Sigmoid colon (tissue), 7 donors: ENCODE measurements around the gene PGLYRP1. TPM values are rescaled to one million over a fixed set of nuclear protein-coding genes. Genes with fewer than 3 reads are reported as not detected.

Experiments
- DNase-seq: peaks from one replicate; pipeline ENCODE4 v3.0.0-alpha.2; 2019
- H3K27ac ChIP-seq, 4 donors: fragments of 200-600 bp; sonication (generic); one replicate each; pipeline ENCODE4 v1.5.1; 2016 to 2019; ENCODE audit warnings: mild to moderate bottlenecking in 1 of 4
- H3K27me3 ChIP-seq, 3 donors: fragments of 200-600 bp; sonication (generic); one replicate each; pipeline ENCODE4 v1.5.1; 2019; ENCODE audit warnings: mild to moderate bottlenecking in 1 of 3
- H3K36me3 ChIP-seq, 4 donors: fragments of 200-600 bp; sonication (generic); one replicate each; pipeline ENCODE4 v1.5.1; 2016 to 2019
- H3K4me1 ChIP-seq, 4 donors: fragments of 200-600 bp; sonication (generic); one replicate each; pipeline ENCODE4 v1.5.1; 2017 to 2019
- H3K4me3 ChIP-seq, 4 donors: fragments of 200-600 bp; sonication (generic); one replicate each; pipeline ENCODE4 v1.5.1; 2017 to 2019; ENCODE audit warnings: mild to moderate bottlenecking in 2 of 4, moderate library complexity in 1 of 4
- H3K9me3 ChIP-seq, 4 donors: fragments of 200-600 bp in 3 of 4; sonication (generic) in 3 of 4; one replicate each; pipeline versions ENCODE4 v1.5.1 to v1.6.1; 2013 to 2019
- CTCF ChIP-seq, 4 experiments: fragments of 450-650 bp in 3 of 4; fragments of 200-600 bp in 1 of 4; IDR thresholded peaks; one replicate each; pipeline ENCODE4 v1.5.1; 2016 to 2019; ENCODE audit warnings: antibody characterized with exemption in 4 of 4, mild to moderate bottlenecking in 3 of 4, moderate library complexity in 2 of 4
- EP300 ChIP-seq, 4 donors: sonication (generic); formaldehyde crosslinking; IDR thresholded peaks; one replicate each; pipeline ENCODE4 v1.6.1; 2017; ENCODE audit warnings: antibody characterized with exemption in 4 of 4
- POLR2A ChIP-seq, 2 donors: fragments of 450-650 bp; IDR thresholded peaks; one replicate each; pipeline ENCODE4 v1.6.1; 2016; ENCODE audit warnings: antibody characterized with exemption in 2 of 2, mild to moderate bottlenecking in 2 of 2, moderate library complexity in 2 of 2
- POLR2AphosphoS5 ChIP-seq, 4 donors: sonication (generic); formaldehyde crosslinking; IDR thresholded peaks; one replicate each; pipeline ENCODE4 v1.6.1; 2017; ENCODE audit warnings: antibody characterized with exemption in 4 of 4
- WGBS, 2 donors: extraction: QIAGEN DNeasy Blood & Tissue Kit; methylation state at CpG; one replicate each; pipeline ENCODE4 v1.1.7; 2013; 5-methylcytosine and 5-hydroxymethylcytosine counted together
- intact Hi-C: fragments of 100-400 bp; cut with DNase I; formaldehyde crosslinking; loops from one replicate; pipeline ENCODE4 v1.15.1; 2023
- polyA plus RNA-seq, 3 donors: library from polyadenylated mRNA; stranded (reverse); fragments of 200-250 nt; gene quantifications; one replicate each; pipeline ENCODE4 v1.2.3, GENCODE V29; 2013
- total RNA-seq, 4 donors: library from RNA; depleted of rRNA; stranded (reverse); fragments of >200 nt; gene quantifications; one replicate each; pipeline ENCODE4 v1.1.0, GENCODE V29; 2016
- donor health status: healthy with polysubstance abuse.
- donor health status: Bipolar disorder and iron deficiency.
- donor health status: healthy.

Gene PGLYRP1
- total and polyA plus RNA-seq, 7 donors, result 0.12 TPM; not detected in 6

- TF ChIP-seq POLR2AphosphoS5 (IDR thresholded peaks at IDR 0.05) (no peak), EP300 (IDR thresholded peaks at IDR 0.05) (no peak), POLR2A (IDR thresholded peaks at IDR 0.05) (no peak), CTCF (IDR thresholded peaks at IDR 0.05) (no peak)
- intact Hi-C loops, result no loop called here
- no peak for DNase-seq
Observed at GRCh38 chr19:46025835-46026234, 3.0 kb upstream of the PGLYRP1 start.

GRCh38 chr19:46023311-46023779, 492 bp upstream of the PGLYRP1 start:
- H3K27ac ChIP-seq, result no peak overlapping the region
- no peak overlapping the region for H3K4me3 ChIP-seq
- intact Hi-C loops, result no loop called here
- H3K4me1 ChIP-seq, result no peaks in the 10 kb centered on the region
- TF ChIP-seq CTCF (IDR thresholded peaks at IDR 0.05) (no peak), POLR2AphosphoS5 (IDR thresholded peaks at IDR 0.05) (no peak), EP300 (IDR thresholded peaks at IDR 0.05) (no peak), POLR2A (IDR thresholded peaks at IDR 0.05) (no peak)
- WGBS, 2 donors, result 59 to 60% methylated on average over 11 of the region's 11 CpGs
- no peaks in the 10 kb centered on the region for H3K36me3 ChIP-seq
- H3K27me3 ChIP-seq, result peaks cover 11 to 61% (median 35%) of the 10 kb centered on the region in 3 donors
- no peaks in the 10 kb centered on the region for H3K9me3 ChIP-seq
- peak; percentile 21 for DNase-seq

More at GRCh38 chr19:46025835-46026234, 3.0 kb upstream of the PGLYRP1 start:
- Histone ChIP-seq H3K4me1 (peaks cover 0 to 4% (median 0%) of the 10 kb centered on the region in 4 donors), H3K36me3 (no peaks in the 10 kb centered on the region), H3K27ac (no peak overlapping the region), H3K4me3 (no peak overlapping the region), H3K9me3 (no peaks in the 10 kb centered on the region), H3K27me3 (peaks cover 11 to 65% (median 35%) of the 10 kb centered on the region in 3 donors)
- WGBS, 2 donors, result 56 to 76% methylated on average over 3 of the region's 3 CpGs

GRCh38 chr19:46022061-46022430, 807 bp downstream of the PGLYRP1 start:
- TF ChIP-seq EP300 (IDR thresholded peaks at IDR 0.05), result no peak
- TF ChIP-seq POLR2AphosphoS5 (IDR thresholded peaks at IDR 0.05), result no peak
- TF ChIP-seq POLR2A (IDR thresholded peaks at IDR 0.05), result no peak
- TF ChIP-seq CTCF (IDR thresholded peaks at IDR 0.05), result no peak
- intact Hi-C loops, result no loop called here
- no peak for DNase-seq
- Histone ChIP-seq H3K36me3 (no peaks in the 10 kb centered on the region), H3K4me3 (no peak overlapping the region), H3K27ac (no peak overlapping the region), H3K4me1 (peaks cover 0 to 2% (median 0%) of the 10 kb centered on the region in 4 donors), H3K9me3 (no peaks in the 10 kb centered on the region), H3K27me3 (peaks cover 11 to 50% (median 35%) of the 10 kb centered on the region in 3 donors)
- 13 to 52% methylated on average over 12 of the region's 12 CpGs for WGBS, 2 donors

- Histone ChIP-seq H3K36me3 (no peaks in the 10 kb centered on the region), H3K27ac (no peak overlapping the region), H3K27me3 (peaks cover 11 to 47% (median 35%) of the 10 kb centered on the region in 3 donors), H3K9me3 (no peaks in the 10 kb centered on the region), H3K4me1 (peaks cover 0 to 4% (median under 1%) of the 10 kb centered on the region in 4 donors), H3K4me3 (no peak overlapping the region)
- peak; percentile 42 for DNase-seq
- TF ChIP-seq CTCF (IDR thresholded peaks at IDR 0.05) (no peak), POLR2A (IDR thresholded peaks at IDR 0.05) (no peak), POLR2AphosphoS5 (IDR thresholded peaks at IDR 0.05) (no peak), EP300 (IDR thresholded peaks at IDR 0.05) (no peak)
- 16 to 62% methylated on average over 11 of the region's 11 CpGs for WGBS, 2 donors
- intact Hi-C loops, result no loop called here
Observed at GRCh38 chr19:46021531-46022041, 1.3 kb downstream of the PGLYRP1 start.

- TF ChIP-seq POLR2AphosphoS5 (IDR thresholded peaks at IDR 0.05) (no peak), POLR2A (IDR thresholded peaks at IDR 0.05) (no peak), EP300 (IDR thresholded peaks at IDR 0.05) (no peak), CTCF (IDR thresholded peaks at IDR 0.05) (no peak)
- peaks cover 17 to 47% (median 36%) of the 10 kb centered on the region in 3 donors for H3K27me3 ChIP-seq
- H3K4me1 ChIP-seq, result peaks cover 0 to 12% (median 8%) of the 10 kb centered on the region in 4 donors
- no peaks in the 10 kb centered on the region for H3K9me3 ChIP-seq
- no peak overlapping the region for H3K4me3 ChIP-seq
- H3K36me3 ChIP-seq, result no peaks in the 10 kb centered on the region
- H3K27ac ChIP-seq, result no peak overlapping the region
- intact Hi-C loops, result no loop called here
- DNase-seq, result no peak
- 85 to 91% methylated on average over 7 of the region's 7 CpGs for WGBS, 2 donors
Observed at GRCh38 chr19:46020819-46021125, 2.1 kb downstream of the PGLYRP1 start.
